ENCODE measurements around the gene ABCD3. TPM values are rescaled to one million over a fixed set of nuclear protein-coding genes. Genes with fewer than 3 reads are reported as not detected.
A peak's percentile ranks its signal among the peaks of the same experiment; 100 is the strongest.

Gene ABCD3
- total RNA-seq, 1 donor from 2014 or later, result 25.8 TPM

DNA sequence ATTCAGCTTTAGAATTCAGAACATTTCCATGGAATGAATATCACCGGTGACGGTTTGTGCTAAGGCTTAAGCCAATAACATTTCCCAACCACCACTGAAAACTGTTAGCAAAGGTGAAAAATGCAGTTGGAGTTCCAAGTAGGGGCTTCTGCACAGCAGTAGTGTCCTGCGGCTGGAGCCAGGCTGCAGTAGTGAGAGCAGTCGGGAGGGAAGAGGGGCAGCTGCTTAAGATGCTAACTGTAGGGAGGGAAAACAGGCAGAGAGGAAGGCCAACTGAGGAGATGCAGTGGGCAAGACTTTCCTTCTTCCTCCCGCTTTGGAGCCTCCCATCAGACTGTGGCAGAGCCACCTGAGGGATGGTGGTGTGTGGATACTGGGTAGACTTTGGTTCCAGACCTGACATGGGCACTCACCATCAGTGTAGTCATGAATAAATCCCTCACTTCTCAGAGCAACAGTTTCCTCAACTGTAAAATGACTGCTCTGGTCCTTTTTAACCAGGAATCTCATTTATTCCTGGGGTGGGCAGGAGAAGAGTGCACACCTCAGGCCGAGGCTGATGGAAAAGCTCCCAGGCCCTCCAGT is 120.1 kb downstream of the ABCD3 start:
- H3K36me3 ChIP-seq (ENCODE audit: control insufficient read depth, insufficient read depth, low read length), result no peaks in the 10 kb centered on the region
- no peak for DNase-seq (ENCODE audit: low read depth)
- TF ChIP-seq, protein P1, sequence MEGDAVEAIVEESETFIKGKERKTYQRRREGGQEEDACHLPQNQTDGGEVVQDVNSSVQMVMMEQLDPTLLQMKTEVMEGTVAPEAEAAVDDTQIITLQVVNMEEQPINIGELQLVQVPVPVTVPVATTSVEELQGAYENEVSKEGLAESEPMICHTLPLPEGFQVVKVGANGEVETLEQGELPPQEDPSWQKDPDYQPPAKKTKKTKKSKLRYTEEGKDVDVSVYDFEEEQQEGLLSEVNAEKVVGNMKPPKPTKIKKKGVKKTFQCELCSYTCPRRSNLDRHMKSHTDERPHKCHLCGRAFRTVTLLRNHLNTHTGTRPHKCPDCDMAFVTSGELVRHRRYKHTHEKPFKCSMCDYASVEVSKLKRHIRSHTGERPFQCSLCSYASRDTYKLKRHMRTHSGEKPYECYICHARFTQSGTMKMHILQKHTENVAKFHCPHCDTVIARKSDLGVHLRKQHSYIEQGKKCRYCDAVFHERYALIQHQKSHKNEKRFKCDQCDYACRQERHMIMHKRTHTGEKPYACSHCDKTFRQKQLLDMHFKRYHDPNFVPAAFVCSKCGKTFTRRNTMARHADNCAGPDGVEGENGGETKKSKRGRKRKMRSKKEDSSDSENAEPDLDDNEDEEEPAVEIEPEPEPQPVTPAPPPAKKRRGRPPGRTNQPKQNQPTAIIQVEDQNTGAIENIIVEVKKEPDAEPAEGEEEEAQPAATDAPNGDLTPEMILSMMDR (IDR thresholded peaks at IDR 0.05; ENCODE audit: insufficient read depth, low read length, poor library complexity, severe bottlenecking), result peak; percentile 12
- H3K4me3 ChIP-seq (ENCODE audit: low read depth, low read length), result no peak overlapping the region
- H3K27me3 ChIP-seq (ENCODE audit: control insufficient read depth, insufficient read depth, low read length), result no peaks in the 10 kb centered on the region

DNA sequence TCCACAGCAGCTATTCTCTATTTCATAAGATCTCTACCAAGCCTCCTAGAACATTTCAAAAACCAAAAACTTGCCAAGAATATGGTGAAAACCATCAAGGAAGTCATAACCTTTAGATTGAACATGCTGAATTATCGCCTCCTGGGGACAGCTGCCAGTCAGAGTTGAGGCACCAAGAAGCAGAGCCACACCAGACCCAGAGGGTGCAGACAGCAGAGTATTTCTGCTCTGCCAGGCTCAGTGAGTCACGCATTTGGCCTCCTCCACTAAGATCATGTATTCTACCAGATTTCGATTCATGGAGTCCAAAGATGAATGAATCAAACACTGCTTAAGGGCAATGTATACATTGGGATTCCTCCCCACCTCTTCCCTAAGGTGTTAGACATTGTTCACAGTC is 121.3 kb downstream of the ABCD3 start:
- no peak for DNase-seq (ENCODE audit: low read depth)
- H3K36me3 ChIP-seq (ENCODE audit: control insufficient read depth, insufficient read depth, low read length), result no peaks in the 10 kb centered on the region
- TF ChIP-seq, protein P1 (IDR thresholded peaks at IDR 0.05; ENCODE audit: insufficient read depth, low read length, poor library complexity, severe bottlenecking), result no peak
- H3K4me3 ChIP-seq (ENCODE audit: low read depth, low read length), result peak overlapping the region; percentile 3
- H3K27me3 ChIP-seq (ENCODE audit: control insufficient read depth, insufficient read depth, low read length), result no peaks in the 10 kb centered on the region

DNA sequence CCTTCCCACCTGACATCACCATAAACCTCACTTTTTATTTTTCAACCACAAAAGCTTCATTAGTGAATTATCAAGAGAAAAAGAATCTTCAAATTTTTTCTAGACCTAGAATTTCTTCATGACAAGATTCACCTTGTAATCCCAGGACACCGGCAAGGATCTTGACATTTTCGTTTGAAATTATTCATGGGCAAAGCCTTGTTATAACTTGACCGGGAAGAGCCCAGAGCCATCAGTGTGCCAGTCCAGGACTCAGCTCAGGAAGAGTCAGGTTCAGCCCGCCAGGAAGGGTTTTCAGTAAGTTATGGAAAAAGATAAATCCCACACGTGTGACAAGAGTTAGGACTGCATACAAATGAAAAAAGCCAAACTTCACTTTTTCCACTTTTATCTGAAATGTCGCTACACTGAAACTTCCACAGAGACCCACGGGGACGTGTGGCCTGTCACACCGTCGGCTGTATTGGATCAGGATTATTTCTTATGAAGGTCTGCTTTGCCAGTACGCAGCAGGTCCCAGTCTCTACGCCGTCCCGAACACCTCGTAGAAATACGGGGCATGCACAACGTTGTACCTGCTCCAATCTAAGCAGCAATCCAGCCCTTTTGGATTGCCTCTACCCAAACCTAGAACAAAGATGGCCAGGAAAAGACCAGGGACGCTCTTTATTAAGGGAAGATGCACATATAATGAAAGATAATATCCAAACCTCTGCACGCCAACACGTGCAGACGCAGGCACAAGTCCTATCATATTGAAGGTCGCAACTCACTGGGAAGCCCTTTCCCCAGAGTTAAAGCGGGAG is 122.5 kb downstream of the ABCD3 start:
- DNase-seq (ENCODE audit: low read depth), result no peak

DNA sequence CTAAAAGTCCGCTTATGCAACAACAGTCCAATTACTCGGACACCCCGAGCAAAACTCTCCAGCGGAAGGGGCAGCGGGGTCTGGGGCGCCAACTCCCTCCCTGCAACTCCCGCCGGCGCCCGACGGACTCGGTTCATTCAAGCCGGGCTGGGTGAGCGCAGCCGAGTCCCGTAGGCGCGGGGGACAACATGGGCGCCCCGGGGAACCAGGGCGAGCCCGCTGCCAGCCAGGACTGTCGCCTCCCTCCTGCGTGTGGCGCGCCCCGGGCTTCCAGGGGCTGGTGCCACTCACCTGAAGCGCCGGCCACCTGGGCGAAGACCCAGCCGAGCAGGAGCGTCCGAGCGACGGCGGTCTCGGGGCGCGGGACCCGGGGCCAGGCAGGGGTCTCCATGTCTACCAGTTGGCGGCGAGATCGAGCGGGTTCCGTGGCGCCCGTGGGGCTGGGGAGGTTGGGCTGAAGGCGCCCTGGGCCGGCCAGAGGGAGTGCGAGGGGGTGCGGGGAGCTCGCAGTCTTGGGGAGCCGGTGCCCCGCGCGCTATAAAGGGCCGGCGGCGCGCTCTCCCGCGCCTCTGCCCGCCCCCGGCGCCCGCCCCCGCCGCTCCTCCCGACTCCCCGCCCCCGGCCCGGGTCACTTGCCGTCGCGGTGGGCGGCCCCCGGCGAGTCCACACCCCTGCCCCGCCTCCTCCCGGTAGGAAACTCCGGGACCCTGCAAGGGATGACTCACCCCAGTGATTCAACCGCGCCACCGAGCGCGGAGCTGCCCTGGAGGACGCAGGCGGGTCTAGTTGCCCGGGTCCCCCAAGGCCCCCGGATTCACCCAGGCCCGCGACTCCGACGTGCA is 123.3 kb downstream of the ABCD3 start, which contains the start of gene F3:
Gene F3 (minus strand): TSS at position 514 of the 842 bp plus-strand sequence. CDS start 123 bp downstream, at position 391.
- DNase-seq (ENCODE audit: low read depth), result peak; percentile 61
- Histone ChIP-seq H3K27me3 (ENCODE audit: control insufficient read depth, insufficient read depth, low read length) (no peaks in the 10 kb centered on the region), H3K4me3 (ENCODE audit: low read depth, low read length) (peak within 1 kb of the TSS; percentile 61), H3K36me3 (ENCODE audit: control insufficient read depth, insufficient read depth, low read length) (no peaks in the 10 kb centered on the region)
- TF ChIP-seq, protein P1 (IDR thresholded peaks at IDR 0.05; ENCODE audit: insufficient read depth, low read length, poor library complexity, severe bottlenecking), result peak; percentile 14

More for the DNA sequence above, 122.5 kb downstream of the ABCD3 start:
- TF ChIP-seq, protein P1 (IDR thresholded peaks at IDR 0.05; ENCODE audit: insufficient read depth, low read length, poor library complexity, severe bottlenecking), result no peak
- H3K36me3 ChIP-seq (ENCODE audit: control insufficient read depth, insufficient read depth, low read length), result no peaks in the 10 kb centered on the region
- no peaks in the 10 kb centered on the region for H3K27me3 ChIP-seq (ENCODE audit: control insufficient read depth, insufficient read depth, low read length)
- H3K4me3 ChIP-seq (ENCODE audit: low read depth, low read length), result peak overlapping the region; percentile 61

DNA sequence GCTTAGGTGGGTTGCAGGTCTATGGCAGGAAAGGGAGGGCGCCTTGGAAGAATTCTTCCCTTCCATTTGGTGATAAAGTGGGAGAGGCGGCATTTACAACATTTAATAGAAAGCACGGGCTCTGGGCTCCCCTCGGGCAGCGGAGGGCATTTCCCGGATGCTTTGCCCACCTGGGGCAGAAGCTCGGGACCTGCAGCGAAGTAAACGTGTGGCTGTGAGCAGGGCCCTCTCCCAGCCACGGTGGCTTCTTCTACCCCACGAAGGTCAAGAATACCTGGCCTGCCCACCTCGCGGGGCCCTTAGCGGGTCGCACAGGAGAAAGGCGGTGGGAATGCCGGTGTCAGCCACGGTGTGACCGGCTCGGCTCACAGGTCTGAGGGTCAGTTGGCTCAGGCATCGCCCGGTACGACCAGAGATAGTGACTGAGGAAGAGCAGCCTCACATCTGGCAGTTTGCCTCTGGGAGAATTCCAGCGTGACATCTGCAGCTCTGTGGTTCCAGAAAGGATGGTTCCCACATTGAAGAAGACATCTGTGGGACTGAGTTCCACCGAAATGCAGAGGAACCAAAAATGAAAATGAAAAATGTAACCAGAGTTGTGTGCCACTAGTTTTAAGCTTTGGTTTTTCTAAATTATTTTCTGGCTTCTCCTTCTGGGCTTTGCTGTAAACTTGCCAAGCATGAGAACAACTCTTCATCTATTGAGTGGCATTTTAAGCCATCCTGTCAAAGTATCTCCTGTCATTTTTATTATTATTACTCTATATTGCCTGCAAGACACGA is 124.1 kb downstream of the ABCD3 start:
- no peaks in the 10 kb centered on the region for H3K36me3 ChIP-seq (ENCODE audit: control insufficient read depth, insufficient read depth, low read length)
- TF ChIP-seq, protein P1 (IDR thresholded peaks at IDR 0.05; ENCODE audit: insufficient read depth, low read length, poor library complexity, severe bottlenecking), result no peak
- no peaks in the 10 kb centered on the region for H3K27me3 ChIP-seq (ENCODE audit: control insufficient read depth, insufficient read depth, low read length)
- H3K4me3 ChIP-seq (ENCODE audit: low read depth, low read length), result peak overlapping the region; percentile 61
- DNase-seq (ENCODE audit: low read depth), result no peak

Data from kidney epithelial cell (primary cell).